ENCODE data around the gene TULP4.
"Not testable (repeated sequence)": the region's sequence is repeated elsewhere in the genome, so short reads cannot be mapped to it uniquely, and the experiment has no call there.

The TULP4 gene

DNA sequence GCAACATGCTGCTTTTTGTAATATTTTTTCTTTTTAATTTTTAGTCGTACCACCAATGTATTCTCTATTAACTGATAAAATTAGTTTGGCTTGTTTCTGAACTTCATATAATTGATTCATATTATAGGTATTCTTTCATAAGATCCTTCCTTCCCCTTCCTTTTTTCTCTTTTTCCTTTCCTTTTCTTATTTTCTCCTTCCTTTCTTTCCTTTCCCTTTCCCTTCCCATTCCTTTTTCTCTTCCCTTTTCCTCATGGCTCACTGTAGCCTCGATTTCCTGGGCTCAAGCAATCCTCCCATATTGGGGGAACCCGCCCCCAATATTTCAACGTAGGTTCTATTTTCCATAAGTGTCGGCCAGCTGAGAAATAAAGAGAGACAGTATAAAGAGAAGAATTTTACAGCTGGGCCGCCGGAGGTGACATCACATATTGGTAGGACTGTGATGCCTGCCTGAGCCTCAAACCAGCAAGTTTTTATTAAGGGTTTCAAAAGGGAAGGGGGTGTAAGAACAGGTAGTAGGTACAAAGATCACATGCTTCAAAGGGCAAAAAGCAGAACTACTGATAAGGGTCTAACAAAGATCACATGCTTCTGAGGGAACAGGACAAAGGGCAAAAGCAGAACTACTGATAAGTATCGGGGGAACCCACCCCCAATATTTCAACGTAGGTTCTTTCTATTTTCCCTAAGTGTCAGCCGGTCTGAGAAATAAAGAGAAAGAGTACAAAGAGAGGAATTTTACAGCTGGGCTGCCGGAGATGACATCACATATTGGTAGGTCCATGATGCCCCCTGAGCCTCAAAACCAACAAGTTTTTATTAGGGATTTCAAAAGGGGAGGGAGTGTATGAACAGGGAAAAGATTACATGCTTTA is 16.1 kb upstream of the TULP4 start:
- not testable (repeated sequence) for DNase-seq

DNA sequence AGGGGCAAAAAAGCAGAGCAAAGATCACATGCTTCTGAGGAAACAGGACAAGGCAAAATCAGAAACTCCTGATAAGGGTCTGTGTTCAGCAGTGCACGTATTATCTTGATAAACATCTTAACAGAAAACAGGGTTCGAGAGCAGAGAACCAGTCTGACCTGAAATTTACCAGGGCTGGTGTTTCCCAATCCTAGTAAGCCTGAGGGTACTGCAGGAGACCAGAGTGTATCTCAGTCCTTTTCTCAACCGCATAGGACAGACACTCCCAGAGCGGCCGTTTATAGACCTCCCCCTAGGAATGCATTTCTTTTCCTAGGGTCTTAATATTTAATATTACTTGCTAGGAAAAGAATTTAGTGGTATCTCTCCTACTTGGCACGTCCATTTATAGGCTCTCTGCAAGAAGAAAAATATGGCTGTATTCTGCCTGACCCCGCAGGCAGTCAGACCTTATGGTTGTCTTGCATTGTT is 15.4 kb upstream of the TULP4 start:
- DNase-seq: not testable (repeated sequence)

DNA sequence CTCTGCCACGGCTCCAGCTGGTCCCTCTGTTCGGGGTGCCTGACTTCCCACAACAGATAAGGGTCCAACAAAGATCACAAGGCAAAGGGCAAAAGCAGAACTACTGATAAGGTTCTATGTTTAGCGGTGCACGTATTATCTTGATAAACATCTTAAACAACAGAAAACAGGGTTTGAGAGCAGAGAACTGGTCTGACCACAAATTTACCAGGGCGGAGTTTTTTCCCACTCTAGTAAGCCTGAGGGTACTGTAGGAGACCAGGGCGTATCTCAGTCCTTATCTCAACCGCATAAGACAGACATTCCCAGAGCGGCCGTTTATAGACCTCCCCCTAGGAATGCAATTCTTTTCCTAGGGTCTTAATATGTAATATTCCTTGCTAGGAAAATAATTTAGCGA is 14.6 kb upstream of the TULP4 start:
- DNase-seq: not testable (repeated sequence)

DNA sequence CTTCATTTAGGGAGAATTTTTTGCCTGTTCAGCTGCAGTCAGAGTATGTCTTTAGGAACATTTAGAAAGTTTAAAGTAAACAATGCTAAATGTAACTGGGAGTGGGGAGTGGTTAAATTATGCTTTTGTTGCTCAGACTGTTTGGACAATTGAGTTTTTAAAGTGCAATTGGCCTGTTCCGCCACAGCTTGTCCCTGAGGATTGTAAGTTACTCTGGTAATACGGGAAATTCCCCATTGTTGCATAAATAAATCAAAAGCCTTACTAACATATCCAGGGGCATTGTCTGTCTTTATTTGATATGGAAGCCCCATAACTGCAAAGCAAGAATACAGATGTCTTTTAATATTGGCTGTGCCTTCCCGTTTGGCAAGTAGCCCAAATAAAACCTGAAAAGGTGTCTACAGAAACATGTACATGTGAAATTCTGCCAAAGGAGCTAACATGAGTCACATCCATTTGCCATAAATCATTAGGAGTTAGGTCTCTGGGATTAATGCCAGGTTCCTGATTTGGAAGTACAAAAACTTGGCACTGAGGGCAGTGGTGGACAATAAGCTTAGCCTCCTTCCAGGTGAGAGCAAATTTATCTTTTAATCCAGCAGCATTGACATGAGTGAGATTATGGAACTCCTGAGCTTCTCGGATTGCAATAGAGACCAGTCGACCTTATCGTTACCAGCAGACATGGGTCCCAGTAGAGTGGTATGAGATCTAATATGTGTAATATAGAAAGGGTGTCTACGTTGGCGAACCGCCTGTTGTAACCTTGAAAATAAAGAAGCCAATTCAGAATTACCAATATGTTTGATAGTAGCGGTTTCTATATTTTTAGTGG is 11.7 kb upstream of the TULP4 start:
- DNase-seq: not testable (repeated sequence)

DNA sequence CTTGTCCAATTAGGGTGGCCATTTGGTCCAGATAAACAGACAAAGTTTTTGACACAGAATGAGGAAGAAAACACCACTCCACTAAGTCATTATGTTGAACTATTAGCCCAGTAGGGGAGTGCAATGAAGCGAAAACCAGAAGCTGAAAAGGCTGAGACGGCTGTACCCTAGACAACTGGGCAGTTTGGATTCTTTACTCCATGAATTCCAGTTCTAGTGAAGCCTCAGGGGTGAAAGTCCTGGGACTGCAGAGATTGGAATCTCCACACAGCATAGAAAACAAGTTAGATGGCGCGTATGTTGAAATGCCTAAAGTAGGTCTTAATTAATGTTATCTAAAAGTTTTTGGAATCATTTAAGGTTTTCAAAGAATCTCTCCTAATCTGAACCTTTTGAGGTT is 10.7 kb upstream of the TULP4 start:
- DNase-seq: not testable (repeated sequence)

DNA sequence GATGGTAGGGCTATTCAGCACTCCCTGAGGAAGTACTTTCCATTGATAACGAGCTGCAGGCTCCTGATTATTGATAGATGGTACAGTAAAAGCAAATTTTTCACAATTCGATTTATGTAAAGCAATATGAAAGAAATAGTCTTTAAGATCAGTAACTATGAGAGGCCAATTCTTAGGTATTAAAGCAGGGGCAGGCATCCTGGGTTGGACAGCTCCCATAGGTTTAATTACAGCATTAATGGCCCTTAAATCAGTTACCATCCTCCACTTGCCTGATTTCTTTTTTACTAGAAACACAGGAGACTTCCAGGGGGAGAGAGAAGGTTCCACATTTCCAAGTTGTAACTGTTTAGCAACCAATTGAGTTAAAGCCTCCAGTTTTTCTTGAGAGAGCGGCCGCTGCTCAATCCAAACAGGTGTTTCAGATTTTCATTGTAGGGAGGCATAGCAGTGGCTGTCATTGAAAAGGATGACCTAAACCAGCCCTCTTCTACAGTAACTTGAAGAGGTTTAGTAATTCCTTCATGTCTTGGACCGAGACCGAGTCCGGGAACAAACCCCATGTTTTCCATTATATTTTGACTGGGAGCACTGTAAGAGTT is 10.0 kb upstream of the TULP4 start:
- DNase-seq: not testable (repeated sequence)

DNA sequence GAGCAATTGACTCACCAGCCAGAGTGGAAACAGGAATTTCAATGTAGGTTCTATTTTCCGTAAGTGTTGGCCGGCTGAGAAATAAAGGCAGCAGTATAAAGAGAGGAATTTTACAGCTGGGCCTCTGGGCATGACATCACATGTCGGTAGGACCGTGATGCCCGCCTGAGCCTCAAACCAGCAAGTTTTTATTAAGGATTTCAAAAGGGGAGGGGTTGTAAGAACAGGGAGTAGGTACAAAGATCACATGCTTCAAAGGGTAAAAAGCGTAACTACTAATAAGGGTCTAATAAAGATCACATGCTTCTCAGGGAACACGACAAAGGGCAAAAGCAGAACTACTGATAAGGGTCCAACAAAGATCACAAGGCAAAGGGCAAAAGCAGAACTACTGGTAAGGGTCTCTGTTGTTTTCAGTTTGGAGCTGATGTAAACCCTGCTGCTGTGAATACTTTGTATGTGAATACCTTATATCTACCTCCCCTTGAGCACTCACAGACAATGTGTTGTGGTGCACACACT is 9.0 kb upstream of the TULP4 start:
- no peak for DNase-seq

DNA sequence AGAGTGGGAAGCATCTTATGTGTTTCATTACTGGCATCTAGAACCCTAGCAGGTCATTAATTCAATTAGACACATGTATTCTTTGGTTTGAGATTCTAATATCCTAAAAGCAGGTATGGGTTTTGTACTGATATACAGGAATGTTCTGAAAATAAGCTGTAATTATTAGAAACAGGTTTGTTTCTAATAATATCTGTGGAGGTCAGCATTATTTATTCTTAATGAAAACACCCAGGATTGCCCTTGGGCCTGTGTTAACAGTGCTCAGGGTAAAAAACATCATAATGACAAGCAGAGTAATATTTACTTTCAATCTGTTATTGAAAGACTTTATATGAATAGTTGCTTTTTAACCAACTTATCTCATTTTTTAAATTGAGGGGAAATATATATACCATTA is 8.0 kb upstream of the TULP4 start:
- no peak for DNase-seq

DNA sequence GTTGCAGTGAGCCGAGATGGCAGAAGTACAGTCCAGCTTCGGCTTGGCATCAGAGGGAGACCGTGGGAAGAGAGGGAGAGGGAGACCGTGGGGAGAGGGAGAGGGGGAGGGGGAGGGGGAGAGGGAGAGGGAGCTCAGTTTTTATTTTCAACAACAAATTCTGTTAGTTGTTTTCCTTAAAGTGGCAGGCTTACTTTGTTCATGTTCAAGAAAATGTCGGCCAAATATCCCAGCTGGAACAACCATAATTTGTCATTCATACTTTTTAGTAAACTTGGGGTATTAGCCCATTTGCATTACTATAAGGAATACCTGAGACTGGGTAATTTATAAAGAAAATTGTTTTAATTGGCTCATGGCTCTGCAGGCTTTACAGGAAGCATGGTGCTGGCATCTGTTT is 2.5 kb upstream of the TULP4 start:
- DNase-seq: no peak

DNA sequence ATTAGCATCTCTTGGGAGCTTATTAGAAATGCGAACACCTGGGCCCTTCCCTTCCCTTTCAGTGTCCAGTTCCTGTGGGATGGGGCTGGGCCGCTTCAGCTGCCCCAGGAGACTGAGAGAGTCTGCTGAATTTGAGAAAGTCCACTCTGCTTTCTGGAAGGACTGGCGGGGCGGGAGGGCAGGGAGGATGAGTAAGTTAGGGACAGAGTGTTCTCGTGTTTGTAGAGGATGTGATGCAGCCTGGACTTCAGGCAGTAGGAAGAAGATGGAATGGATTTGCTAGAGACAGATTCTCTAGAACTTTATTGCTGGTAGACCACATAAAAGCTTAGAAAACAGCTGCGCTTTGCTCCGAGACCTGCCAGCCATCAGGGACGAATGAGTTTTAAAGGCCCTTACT is 1.1 kb upstream of the TULP4 start:
- no peak for DNase-seq

DNA sequence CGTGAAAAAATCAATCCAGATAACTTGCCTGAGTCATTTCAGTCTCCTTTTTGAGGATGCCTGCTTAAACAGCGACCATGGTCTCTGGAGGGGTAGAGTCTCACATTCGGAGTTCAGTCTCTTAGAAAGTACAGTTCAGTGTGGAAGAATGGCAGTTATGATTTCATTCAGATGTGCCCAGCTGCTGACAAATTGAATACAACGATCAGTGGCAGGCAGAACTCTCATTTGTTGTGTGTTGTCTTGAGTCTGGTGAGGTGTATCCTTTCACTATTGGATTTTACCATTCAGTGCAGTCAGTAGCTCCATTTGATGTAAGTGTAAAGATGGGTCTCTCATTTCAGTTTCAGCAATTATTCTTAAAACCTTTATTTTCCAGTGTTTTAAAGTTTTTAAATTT is 639 bp upstream of the TULP4 start:
- DNase-seq: no peak

DNA sequence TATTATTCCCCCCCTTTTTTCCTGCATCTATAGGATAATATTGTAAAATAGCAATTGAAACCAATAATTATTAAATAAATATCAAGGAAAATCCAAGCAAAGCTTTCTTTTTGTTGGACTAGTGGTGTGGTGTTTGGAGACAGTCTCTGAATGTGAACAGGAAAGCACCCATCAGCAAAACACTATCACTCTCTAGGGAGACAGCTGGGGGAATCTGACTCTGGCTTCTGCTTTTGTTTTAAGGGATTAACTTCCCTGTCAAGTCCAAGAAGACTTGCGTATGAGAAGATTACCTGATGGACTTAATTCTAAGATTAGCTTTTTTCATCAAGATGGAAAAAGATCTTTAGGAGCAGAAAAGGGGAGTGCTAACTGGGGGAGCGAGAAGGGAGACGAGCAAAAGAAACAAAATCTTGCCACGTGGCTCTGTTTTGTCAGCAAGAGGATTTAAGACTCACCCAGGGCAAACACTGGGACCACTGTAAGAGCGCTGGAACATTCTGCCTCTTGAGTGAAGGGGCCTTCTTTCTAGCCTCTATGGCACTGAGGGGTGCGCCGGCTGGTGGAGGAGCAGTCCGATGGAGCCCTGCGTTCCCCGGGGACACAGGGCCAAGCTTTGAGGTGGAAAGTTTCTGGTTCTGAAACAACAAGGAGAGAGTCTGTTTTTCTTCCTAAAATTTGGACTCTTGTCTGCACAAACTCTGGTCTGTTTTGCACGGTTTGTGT is 570 bp downstream of the TULP4 start:
- no peak for DNase-seq

DNA sequence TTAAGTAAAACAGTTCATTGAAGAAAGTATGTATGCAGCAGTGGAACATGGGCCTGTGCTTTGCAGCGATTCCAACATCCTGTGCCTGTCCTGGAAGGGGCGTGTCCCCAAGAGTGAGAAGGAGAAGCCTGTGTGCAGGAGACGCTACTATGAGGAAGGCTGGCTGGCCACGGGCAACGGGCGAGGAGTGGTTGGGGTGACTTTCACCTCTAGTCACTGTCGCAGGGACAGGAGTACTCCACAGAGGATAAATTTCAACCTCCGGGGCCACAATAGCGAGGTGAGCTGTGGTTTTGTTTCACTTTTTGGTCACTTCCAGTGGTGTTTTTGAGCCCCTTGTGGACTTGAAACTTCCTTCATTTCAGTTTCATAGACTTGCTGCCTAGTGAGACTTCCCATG is 1.7 kb downstream of the TULP4 start:
- DNase-seq: no peak

DNA sequence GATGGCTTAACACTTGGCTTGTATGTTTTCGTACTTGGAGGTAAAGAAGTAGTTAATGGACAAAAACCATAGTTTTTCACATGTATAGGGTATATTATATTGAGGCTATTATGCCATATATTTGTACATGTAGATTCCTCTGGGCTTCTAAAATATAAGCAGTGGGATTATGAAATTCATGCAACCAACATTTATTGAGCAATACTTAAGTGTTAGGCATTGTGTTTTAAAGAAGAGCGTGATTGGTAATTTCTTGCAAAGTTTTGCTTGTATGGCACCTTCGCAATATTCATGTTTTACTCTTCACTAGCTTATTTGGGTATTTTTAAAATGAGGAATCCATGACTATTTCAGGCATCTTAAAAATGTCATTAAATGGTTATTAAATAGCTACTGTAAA is 2.5 kb downstream of the TULP4 start:
- no peak for DNase-seq

DNA sequence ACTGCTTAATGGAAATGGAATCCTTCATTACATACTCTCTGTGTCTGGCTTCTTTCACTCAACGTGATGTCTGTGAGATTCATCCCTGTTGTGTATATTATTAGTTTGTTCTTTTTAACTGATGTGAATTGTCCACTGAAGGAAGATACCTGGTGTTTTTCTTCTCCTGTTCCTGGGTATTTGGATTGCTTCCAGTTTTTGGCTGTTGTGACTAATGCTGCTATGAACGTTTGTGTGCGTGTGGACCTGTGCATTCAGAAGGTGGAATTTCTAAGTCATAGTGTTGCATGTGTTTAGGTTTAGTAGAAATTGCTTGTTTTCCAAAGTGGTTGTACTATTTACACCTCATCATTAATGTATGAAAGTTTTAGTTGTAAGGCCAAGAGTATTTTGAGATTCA is 3.8 kb downstream of the TULP4 start:
- no peak for DNase-seq

DNA sequence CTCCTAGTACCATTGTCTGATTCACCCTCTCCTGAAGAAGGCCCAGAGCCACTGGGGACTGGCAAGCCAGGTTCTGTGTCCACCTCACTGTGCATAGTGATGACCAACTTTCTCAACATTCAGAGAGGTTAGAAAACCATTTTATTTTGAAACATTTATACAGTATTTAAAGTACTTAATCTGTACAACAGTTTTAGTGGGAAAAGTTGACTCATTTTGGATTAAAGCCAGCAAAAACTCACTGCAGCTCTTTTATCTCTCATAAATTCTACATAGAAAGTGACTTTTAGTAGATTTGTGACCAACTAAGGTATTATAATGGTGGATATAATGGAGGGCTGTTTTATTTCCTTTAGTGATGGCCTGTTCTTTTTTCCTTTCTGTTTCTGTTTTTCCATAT is 9.7 kb downstream of the TULP4 start:
- DNase-seq: no peak

DNA sequence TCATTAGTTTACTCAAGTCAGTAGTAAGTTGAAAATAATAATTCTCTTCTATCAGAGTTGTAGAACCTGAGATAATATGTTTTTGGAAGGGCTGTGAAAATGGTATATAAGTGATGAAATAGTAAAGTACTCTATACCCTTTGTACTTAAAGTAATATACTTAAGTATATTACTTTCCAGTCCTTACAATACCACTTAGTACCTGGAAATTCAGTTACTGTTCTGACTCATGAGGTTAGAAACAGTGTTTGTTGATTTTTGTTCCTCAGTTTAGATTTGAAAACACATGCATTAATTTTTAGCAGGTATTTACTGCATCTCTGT is 10.1 kb downstream of the TULP4 start:
- DNase-seq: no peak

DNA sequence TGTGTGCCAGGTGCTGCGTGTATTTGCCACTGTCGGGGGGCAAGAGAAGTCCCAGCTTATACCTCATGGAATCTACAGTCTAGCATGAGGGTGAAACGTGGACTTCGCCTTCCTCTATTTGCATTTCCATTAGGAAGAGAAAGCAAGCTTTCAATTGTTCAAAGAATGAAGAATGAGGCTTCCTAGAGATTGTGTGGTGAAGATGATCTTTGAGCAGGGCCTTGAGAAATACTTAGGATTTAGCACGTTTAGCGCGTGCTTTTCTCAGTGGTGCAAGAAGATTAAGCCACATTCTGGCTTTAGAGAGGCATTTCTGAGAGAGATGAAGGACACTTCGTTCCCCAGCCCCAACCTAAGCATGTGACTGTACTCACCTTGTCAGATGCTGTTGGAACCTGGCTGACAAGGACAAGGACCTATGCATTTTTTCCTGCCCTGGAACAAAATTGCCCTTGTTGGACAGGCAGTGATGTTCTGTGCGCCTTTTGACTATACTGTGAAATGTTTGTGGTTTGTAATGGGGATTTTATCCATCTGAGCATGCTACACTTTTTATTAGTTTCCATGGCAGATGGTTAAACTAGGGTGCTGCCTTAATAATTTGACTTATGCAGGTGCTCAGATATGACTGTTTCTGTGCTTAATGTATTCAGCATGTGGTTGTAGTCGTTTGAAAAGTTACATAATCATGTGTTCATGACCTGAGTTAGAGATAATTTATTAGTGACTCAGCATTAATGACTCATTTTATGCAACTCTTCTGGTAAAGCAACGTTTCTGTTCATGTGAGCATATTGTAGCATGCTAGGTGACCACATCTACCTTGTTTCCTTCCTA is 10.7 kb downstream of the TULP4 start:
- DNase-seq: no peak

DNA sequence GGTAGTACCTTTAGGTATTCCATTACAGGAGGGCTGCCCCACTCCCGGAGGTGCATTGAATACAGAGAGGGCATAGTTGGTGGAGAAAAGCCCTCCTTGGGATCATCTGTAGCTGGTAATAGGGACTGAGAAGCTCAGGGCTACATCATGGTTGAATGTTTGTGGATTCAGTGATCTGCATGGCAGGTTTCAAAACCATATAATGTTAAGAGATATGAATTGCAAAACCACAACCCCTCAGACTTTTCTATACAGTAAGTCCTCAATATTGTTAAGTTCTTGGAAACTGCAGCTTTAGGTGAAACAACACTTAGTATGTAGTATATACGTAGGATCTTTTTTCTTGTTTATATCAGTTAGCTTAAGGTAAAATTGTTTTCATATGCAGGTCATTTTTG is 11.3 kb downstream of the TULP4 start:
- no peak for DNase-seq

DNA sequence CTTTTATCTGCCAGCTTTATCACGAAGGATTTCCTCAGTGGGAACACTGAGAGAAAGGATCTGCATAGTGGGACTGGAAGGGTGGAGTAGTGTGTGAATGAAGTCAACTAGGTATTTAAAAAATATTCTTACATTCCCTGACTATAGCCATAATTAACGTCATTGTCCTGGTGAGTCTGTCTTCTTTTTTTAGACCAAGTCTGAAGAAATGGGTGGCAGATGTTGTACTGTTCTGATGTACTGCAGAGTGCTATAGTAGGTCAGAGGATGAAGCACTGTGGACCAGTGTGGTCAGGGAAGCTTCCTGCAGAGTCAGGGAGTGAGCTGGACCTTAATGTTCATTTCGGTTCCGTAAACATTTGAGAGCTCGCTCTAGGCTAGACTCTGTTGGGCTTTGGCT is 11.9 kb downstream of the TULP4 start:
- DNase-seq: no peak

DNA sequence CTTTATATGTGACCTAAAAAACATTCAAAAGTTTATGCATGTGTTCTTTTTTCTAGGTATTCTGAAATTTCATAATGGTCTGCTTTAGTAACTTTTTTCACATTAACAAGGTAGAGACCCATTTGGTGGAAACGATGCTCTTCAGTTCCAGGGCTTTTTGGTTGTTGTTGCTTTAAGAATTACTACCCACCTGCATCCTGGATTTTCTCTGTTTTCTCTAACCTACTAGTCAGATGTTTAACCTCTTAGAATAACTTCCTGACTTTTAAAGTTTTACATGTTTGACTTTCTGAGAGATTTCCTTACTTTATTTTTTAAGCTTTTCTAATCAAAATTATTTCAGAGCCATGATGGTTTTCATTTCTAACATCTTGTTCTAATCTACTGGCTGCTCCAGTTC is 14.9 kb downstream of the TULP4 start:
- DNase-seq: no peak

DNA sequence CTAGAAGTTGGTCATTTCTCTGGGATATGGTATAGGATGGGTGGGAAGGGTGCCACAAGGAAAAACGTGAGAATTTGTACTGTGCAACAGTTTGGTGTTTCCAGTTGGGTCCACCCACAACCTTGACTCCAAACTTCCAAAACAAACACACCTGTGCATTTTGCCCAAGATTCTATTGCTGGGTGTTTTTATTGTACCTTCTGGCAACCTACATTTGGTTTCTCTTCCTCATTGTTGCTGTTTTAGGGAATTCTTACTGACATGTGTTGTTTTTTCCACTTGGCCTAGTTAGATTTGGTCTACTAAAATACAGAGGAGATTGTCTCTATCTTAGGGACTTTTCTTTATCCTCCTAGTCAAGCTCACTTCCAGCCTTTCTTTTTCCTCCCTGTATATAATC is 16.7 kb downstream of the TULP4 start:
- no peak for DNase-seq
